HG03159 (cell line): Measurements from ENCODE around the gene RIPPLY3.
"Not testable (repeated sequence)": the region's sequence is repeated elsewhere in the genome, so short reads cannot be mapped to it uniquely, and the experiment has no call there.

ENCODE experiments used
- ATAC-seq: cut with Tn5 transposase; IDR thresholded peaks from one replicate; pipeline ENCODE4 v1.9.1; 2021; ENCODE audit warnings: mild to moderate bottlenecking, moderate library complexity; ENCODE audit not compliant: unreplicated experiment

Gene RIPPLY3

DNA sequence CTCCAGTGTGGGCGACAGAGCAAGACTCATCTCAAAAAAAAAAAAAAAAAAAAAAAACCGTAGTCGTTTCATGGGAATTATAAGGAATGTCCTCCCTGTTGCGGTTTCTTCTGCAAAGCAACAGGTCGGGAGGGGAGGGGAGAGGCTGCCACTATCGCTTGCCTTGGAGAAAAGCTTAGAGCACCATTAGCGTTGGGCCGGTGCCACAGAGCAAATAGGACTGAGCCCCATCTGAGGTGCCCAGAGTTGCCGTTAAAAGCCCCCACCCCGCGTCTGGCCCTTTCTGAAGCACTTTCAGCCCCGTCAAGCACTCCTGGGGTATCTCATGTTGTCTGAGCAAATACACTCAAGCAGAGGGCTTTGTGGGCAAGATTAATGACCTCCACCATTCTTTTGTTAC is 2.2 kb downstream of the RIPPLY3 start:
- no peak for ATAC-seq

DNA sequence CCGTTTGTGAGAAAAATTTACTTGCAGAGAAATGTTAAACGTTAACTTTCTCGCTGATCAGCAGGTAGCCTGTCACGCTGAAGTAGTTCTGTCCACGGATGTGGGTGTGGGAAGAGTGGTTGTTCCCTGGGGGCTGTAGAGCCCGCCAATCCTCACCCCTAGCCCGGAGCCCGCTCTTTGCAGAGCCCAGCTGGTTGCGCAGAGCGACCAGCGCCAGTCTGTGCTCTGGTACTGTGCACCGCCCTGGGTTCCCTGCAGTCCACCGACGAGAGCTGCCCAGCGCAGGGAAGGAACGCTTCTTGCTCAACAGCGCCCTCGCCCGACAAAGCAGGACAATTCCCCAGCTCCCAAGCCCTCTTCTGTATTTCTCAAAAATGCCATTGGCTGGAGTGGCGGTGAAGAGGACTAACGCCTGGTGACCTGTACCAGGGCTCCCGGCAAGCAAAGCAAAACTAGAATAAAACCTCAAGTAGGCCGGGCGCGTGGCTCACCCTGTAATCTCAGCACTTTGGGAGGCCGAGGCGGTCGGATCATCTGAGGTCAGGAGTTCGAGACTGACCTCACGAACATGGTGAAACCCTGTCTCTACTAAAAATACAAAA is 3.3 kb downstream of the RIPPLY3 start:
- peak; percentile 87 for ATAC-seq

DNA sequence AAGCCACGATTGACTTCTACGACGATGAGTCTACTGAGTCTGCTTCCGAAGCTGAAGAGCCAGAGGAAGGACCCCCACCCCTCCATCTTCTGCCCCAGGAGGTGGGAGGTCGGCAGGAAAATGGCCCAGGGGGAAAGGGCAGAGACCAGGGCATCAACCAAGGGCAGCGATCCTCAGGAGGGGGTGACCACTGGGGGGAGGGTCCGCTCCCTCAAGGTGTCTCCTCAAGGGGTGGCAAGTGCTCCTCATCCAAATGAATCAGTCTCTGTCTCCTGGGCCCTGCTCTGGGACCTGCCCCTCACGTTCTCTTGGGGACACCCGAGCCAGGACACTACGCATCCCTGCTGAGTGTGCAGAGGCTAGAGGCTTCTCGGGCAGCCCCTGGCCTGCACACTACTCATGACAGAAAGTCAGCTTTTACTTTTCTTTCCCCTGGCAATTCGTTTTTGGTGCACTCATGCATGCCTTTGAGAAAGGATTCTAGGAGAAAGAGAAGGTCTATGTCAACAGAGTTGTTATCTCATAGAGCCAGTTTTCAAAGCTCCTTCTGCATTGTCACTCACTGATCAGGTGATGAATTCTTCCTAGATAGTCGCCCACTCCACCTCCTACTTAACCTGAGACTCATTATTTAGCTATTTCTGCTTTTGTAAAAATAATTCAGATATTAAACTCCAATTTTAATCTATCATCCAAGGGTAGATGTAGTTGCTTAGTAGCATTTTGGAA is 11.6 kb downstream of the RIPPLY3 start:
- ATAC-seq: no peak

DNA sequence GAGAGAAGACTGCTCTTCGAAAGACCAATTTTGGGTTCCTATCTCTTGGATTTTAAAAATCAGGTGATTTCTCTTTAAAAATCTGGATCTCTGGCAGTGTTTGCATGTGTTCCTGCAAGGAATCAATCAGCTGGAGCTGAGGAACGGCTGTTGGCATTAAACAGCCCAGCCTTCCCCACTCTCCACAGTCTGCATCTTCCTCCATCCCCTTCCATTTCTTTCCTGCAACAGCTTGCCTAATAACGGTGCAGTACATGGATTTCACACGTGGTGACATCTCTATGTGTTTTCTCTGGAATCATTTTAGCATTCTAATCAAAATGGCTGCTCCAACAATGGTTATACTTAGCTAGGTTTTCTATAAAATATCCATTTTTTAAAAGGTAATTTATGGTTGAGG is 20.0 kb downstream of the RIPPLY3 start:
- no peak for ATAC-seq

- no peak for ATAC-seq
Observed at GRCh38 chr21:37028570-37028969, 22.1 kb downstream of the RIPPLY3 start.

DNA sequence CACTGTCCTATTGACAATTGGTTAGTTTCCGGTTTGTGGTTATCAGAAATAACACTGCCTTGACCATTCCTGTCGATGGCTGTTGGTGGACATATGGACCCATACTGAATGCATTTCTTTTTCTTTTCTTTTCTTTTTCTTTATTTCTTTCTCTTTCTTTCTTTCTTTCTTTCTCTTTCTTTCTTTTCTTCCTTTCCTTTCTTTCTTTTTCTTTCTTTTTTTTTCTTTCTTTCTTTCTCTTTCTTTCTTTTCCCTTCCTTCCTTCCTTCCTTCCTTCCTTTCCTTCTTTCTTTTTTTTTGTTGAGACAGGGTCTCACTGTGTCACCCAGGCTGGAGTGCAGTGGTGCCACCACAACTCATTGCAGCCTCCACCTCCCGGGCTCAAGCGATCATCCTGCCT is 24.4 kb downstream of the RIPPLY3 start:
- ATAC-seq: no peak

DNA sequence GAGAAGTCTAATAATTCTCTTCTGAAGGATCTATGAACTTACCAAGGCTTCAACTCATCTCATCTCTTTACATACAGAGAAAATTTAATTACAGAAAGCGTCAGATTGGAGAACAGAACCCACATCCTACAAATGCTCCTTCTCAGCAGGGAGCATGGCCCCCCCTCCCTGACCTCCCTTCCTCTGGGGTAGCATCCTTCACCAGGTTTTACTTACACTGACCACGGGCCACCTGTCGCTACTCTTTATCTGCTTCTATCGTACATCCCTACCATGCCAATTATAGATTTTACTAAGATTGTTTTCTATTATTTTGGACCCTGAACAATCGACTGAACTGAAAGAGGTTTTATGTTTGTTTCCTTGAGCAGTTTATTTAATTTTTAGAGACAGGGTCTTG is 25.8 kb downstream of the RIPPLY3 start:
- ATAC-seq: no peak

DNA sequence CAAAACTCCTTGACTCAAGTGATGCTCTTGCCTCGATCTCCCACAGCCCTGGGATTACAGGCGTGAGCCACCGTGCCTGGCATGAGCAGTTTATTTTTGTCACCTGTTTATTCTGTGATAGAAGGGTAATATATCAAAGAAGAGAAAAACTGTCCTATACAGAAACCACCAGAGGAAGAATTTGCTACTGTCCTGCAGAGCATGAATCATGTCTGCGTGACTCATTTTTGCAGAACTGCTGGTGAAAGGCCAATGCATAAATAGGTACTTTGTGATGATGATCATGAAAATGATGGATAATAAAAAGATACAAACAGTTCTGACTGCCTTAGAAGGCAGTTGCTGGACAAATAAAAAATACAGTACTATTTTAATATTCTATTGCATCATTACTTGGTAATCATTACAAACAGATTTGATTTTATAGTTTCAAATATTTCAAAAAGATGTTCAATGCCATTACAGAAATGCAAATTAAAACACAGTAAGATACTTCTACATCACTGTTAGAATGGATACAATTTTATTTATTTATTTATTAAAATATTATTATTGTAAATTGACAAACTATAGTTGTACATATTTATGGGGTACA is 26.5 kb downstream of the RIPPLY3 start:
- ATAC-seq: no peak

- ATAC-seq: not testable (repeated sequence)
Observed at GRCh38 chr21:37034394-37034793, 27.9 kb downstream of the RIPPLY3 start.

- no peak for ATAC-seq
Observed at GRCh38 chr21:37036177-37036576, 29.7 kb downstream of the RIPPLY3 start.

DNA sequence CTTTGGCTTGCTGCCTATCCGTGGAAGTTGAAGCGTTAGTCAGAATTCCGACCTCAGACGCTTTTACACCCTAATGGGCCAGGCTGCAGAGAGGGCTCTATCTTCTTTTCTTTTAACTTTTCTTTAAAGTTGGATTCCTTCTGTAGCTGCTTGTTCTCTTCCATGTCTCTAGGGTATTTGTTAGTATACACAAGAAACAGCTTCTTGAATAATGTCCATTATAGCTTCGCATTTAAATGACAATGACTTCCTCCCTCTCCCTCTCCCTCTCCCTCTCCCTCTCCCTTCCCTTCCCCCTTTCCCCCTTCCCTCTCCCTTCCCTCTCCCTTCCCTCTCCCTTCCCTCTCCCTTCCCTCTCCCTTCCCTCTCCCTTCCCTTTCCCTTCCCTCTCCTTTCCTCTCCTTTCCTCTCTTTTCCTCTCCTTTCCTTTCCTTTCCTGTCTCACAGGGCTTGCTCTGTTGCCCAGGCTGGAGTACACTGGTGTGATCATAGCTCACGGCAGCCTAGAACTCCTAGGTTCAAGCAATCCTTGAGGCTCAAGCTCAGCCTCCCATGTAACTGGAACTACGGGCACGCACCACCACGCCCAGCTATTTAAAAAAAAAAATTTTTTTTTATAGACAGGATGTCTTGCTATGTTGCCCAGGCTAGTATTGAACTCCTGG is 33.0 kb downstream of the RIPPLY3 start:
- ATAC-seq: no peak

GRCh38 chr21:37040212-37040611 is 33.7 kb downstream of the RIPPLY3 start:
- ATAC-seq: no peak

DNA sequence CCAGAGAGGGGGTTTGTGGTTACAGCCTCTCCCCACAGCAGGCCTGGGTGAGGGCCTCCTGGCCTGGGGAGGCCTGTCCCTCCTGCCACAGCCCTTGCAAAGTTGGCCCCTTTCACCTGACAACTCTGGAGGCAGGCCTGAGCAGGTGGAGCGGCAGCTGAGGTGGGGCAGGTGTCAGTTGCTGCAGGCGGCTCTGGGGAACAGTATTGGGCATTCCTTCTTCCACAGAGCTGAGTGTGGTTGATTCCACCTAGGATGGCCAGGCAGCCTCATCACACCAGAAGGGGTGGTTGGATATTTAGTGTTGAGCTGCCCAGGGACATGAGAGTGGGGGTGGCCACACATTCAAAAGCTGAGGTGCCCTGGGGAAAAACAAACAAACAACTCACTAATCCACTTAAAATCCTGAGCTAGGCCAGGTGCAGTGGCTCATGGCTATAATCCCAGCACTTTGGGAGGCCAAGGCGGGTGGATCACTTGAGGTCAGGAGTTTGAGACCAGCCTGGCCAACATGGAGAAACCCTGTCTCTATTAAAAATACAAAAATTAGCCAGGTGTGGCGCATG is 35.3 kb downstream of the RIPPLY3 start:
- ATAC-seq: no peak

- no peak for ATAC-seq
Observed at GRCh38 chr21:37043818-37044217, 37.3 kb downstream of the RIPPLY3 start.

GRCh38 chr21:37044643-37045042 is 38.1 kb downstream of the RIPPLY3 start:
- no peak for ATAC-seq

DNA sequence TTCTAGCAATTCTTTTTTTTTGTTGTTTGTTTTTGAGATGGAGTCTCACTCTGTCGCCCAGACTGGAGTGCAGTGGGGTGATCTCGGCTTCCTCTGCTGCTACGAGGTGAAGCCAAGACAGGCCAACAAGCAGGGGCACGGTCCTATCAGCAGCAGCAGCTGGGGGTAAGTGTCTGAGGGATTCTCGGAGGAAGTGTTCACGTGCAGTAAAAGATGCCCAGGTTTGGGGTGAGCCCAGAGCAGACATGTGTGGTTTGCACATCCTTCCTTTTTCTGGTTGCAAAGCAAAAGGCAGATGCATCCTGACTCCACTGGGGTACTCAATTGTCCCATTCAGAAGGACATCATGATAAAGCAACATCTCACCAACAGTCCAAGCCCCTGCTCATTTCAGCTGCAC is 38.6 kb downstream of the RIPPLY3 start:
- ATAC-seq: no peak

GRCh38 chr21:37045556-37045955 is 39.1 kb downstream of the RIPPLY3 start:
- no peak for ATAC-seq

DNA sequence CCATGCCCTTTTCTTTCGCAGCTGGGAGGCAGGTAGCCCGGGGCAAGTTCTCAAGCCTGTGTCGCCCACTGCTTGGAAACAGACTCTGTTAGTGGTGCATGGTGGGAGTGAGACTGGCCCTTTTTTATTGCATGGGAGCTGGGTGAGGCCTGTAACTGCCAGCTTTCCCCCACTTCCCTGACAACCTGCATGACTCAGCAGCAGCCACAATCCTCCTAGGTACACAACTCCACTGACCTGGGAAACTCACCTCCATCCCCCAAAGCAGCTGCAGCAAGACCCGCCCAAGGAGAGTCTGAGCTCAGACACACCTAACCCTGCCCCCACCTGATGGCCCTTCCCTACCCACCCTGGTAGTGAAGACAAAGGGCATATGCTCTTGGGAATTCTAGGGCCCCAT is 40.6 kb downstream of the RIPPLY3 start:
- no peak for ATAC-seq

GRCh38 chr21:37049741-37050140 is 43.2 kb downstream of the RIPPLY3 start:
- not testable (repeated sequence) for ATAC-seq

- no peak for ATAC-seq
Observed at GRCh38 chr21:37055271-37055855, 48.9 kb downstream of the RIPPLY3 start.

DNA sequence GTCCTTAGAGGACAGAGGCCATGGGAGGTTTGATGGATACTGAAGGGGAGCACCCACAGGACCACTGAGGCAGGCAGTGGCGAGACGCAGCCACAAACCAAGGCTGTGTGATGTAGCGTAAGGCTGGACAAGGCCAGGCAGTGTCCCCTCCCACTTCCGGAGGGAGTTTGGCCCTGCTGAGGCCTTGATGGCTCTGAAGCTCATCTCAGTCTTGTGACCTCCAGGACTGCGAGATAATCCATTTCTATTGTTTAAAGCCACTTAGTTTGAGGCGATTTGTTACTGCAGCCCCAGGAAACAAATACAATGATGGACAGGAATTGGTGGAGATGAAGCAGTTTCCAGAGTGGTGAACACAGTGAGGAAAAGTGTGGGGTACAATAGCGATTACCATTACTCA is 51.1 kb downstream of the RIPPLY3 start:
- no peak for ATAC-seq
